ENCODE results near the gene CTPS1. TPM values are rescaled to one million over a fixed set of nuclear protein-coding genes. Genes with fewer than 3 reads are reported as not detected.

Gene CTPS1
- total RNA-seq, 1 donor from 2014 or later = 41.2 TPM

DNA sequence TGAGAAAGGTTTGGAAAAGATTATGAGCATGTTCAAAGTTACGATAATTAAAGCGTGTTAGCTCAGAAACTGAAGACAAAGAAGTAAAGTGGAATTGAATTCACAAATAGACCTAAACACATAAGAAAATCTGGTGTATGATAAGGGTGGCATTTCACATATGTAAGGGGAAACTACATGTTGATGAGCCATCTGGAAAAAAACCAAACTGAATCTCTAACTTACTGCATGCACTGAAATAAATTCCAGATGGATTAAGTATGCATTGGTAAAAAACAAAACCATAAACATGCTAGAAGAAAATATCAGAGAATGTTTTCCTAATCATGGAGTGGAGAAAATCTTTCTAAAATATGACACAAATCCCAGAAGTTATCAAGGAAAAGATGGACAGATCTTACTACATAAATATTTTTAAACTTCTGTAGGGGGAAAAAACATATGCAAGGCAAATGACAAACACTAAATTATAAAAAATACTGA lies 34.0 kb upstream of the CTPS1 start:
- no peak overlapping the region for H3K4me3 Mint-ChIP-seq (ENCODE audit: unreplicated experiment)
- TF ChIP-seq CTCF (IDR thresholded peaks at IDR 0.05; ENCODE audit: unreplicated experiment) = no peak
- DNase-seq (ENCODE audit: low spot score) = no peak
- peaks cover 6% of the 10 kb centered on the region for H3K4me1 Mint-ChIP-seq (ENCODE audit: unreplicated experiment)
- H3K27ac Mint-ChIP-seq (ENCODE audit: unreplicated experiment) = no peak overlapping the region
- no peaks in the 10 kb centered on the region for H3K27me3 Mint-ChIP-seq (ENCODE audit: unreplicated experiment)
- no peaks in the 10 kb centered on the region for H3K36me3 Mint-ChIP-seq (ENCODE audit: low read depth, unreplicated experiment)
- no peaks in the 10 kb centered on the region for H3K9me3 Mint-ChIP-seq (ENCODE audit: unreplicated experiment)

DNA sequence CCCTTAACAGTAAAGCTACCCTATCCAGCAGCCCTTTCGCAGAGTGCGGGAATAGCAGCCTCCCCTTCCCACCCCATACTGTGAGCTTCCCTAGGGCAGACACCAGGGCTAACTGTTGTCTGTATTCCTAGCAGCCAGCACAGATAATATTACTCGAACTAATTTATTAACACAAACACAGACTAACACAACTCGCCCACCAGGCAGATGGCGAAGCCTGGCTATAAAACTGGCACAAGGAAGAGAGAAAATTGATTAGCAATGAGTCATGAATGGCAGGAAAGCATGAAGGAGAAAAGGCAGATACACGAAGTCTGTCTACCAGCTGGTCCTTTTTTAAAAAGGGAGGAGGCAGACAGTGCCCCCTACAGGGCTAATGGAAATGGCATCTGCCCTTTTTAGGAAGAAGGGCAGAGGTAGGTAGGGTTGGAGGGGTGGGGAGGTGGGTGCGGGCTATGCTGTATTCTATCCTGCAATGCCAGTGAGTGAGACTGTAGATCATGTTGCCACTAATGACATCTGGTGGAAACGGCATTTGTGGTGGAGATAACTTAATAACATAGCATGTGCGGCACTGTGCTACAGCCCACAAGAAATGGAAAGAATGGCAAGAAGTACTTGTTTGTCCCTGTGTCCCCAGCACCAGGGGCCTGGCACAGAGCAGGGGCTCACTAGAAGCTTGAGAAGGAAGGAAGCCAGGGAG lies 30.6 kb upstream of the CTPS1 start:
- Mint-ChIP-seq H3K9me3 (ENCODE audit: unreplicated experiment) (no peaks in the 10 kb centered on the region), H3K4me3 (ENCODE audit: unreplicated experiment) (no peak overlapping the region), H3K4me1 (ENCODE audit: unreplicated experiment) (peaks cover 8% of the 10 kb centered on the region), H3K36me3 (ENCODE audit: low read depth, unreplicated experiment) (no peaks in the 10 kb centered on the region), H3K27ac (ENCODE audit: unreplicated experiment) (no peak overlapping the region), H3K27me3 (ENCODE audit: unreplicated experiment) (no peaks in the 10 kb centered on the region)
- TF ChIP-seq CTCF (IDR thresholded peaks at IDR 0.05; ENCODE audit: unreplicated experiment) = peak; percentile 86
- peak; percentile 71 for DNase-seq (ENCODE audit: low spot score)

DNA sequence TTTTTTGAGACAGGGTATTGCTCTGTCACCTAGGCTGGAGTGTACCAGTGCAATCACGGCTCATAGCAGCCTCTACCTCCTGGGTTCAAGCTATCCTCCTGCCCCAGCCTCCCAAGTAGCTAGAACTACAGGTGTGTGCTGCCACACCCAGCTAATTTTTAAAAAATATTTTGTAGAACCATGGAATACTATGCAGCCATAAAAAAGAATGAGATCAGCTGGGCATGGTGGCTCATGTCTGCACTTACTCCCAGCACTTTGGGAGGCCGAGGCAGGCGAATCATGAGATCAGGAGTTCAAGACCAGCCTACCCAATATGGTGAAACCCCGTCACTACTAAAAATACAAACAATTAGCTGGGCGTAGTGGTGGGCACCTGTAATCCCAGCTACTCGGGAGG lies 29.9 kb upstream of the CTPS1 start:
- no peaks in the 10 kb centered on the region for H3K36me3 Mint-ChIP-seq (ENCODE audit: low read depth, unreplicated experiment)

GRCh38 chr1:40951943-40952743 lies 27.4 kb upstream of the CTPS1 start:
- H3K27me3 Mint-ChIP-seq (ENCODE audit: unreplicated experiment) = peaks cover 2% of the 10 kb centered on the region
- H3K4me1 Mint-ChIP-seq (ENCODE audit: unreplicated experiment) = peaks cover 17% of the 10 kb centered on the region
- no peak overlapping the region for H3K27ac Mint-ChIP-seq (ENCODE audit: unreplicated experiment)
- H3K4me3 Mint-ChIP-seq (ENCODE audit: unreplicated experiment) = no peak overlapping the region
- no peaks in the 10 kb centered on the region for H3K36me3 Mint-ChIP-seq (ENCODE audit: low read depth, unreplicated experiment)
- TF ChIP-seq CTCF (IDR thresholded peaks at IDR 0.05; ENCODE audit: unreplicated experiment) = peak; percentile 95
- peak; percentile 83 for DNase-seq (ENCODE audit: low spot score)
- H3K9me3 Mint-ChIP-seq (ENCODE audit: unreplicated experiment) = no peaks in the 10 kb centered on the region

More for the DNA sequence above, 29.9 kb upstream of the CTPS1 start:
- Mint-ChIP-seq H3K27me3 (ENCODE audit: unreplicated experiment) (peaks cover 1% of the 10 kb centered on the region), H3K4me1 (ENCODE audit: unreplicated experiment) (peaks cover 11% of the 10 kb centered on the region), H3K9me3 (ENCODE audit: unreplicated experiment) (no peaks in the 10 kb centered on the region), H3K27ac (ENCODE audit: unreplicated experiment) (no peak overlapping the region), H3K4me3 (ENCODE audit: unreplicated experiment) (no peak overlapping the region)
- no peak for DNase-seq (ENCODE audit: low spot score)
- TF ChIP-seq CTCF (IDR thresholded peaks at IDR 0.05; ENCODE audit: unreplicated experiment) = no peak

Data from endothelial cell (in vitro differentiated cells).